Activated B cell treated with CpG ODN at 0.5 μM for 24 hours (primary cell): ENCODE measurements around the gene APBB1IP. TPM values are rescaled to one million over a fixed set of nuclear protein-coding genes. Genes with fewer than 3 reads are reported as not detected.
"Not testable (repeated sequence)": the region's sequence is repeated elsewhere in the genome, so short reads cannot be mapped to it uniquely, and the experiment has no call there.

Source experiments
- ATAC-seq: fragments of 200-7000 bp; cut with Tn5 transposase; one replicate; pipeline ENCODE4 v1.10.0; 2021; ENCODE audit warnings: low read depth, mild to moderate bottlenecking, moderate library complexity
- CTCF ChIA-PET: fragments of 350-600 bp; sonication (Branson Sonifier 250); formaldehyde crosslinking; loops from one replicate; lab custom pipeline; 2021; ENCODE audit warnings: antibody characterized with exemption; lab: Charles Lee
- POLR2A ChIA-PET: fragments of 350-600 bp; sonication (Branson Sonifier 250); formaldehyde crosslinking; loops from one replicate; lab custom pipeline; 2021; ENCODE audit warnings: antibody characterized with exemption; lab: Charles Lee
- DNase-seq: peaks from one replicate; pipeline ENCODE4 v3.0.0; 2022
- H3K27ac Mint-ChIP-seq: one replicate; pipeline ENCODE4 v1.8.0; 2020; ENCODE audit warnings: mixed read lengths
- H3K27me3 Mint-ChIP-seq: one replicate; pipeline ENCODE4 v1.8.0; 2021; ENCODE audit warnings: mixed read lengths
- H3K36me3 Mint-ChIP-seq: one replicate; pipeline ENCODE4 v1.8.0; 2021; ENCODE audit warnings: low read depth, mixed read lengths
- H3K4me1 Mint-ChIP-seq: one replicate; pipeline ENCODE4 v1.8.0; 2021; ENCODE audit warnings: mixed read lengths
- H3K4me3 Mint-ChIP-seq: one replicate; pipeline ENCODE4 v1.8.0; 2020; ENCODE audit warnings: mild to moderate bottlenecking, mixed read lengths
- H3K9me3 Mint-ChIP-seq: one replicate; pipeline ENCODE4 v1.8.0; 2020; ENCODE audit warnings: mixed read lengths
- intact Hi-C: fragments of 100-400 bp; cut with micrococcal nuclease; formaldehyde crosslinking; loops from one replicate; pipeline ENCODE4 v1.15.1; 2024
- total RNA-seq: library from RNA; stranded (reverse); gene quantifications from 2 replicates; pipeline ENCODE4 v1.2.3, GENCODE V29; 2022
- TF ChIP-seq, protein P1 (sequence below): fragments of 200-600 bp; IDR thresholded peaks from one replicate; pipeline ENCODE4 v1.8.0; 2022; ENCODE audit warnings: antibody characterized with exemption, mild to moderate bottlenecking

Gene APBB1IP
- total RNA-seq, 1 donor from 2014 or later = 85.5 TPM

- peak overlapping the region; percentile 40 for H3K4me3 Mint-ChIP-seq
- ATAC-seq (no peak), DNase-seq (no peak)
- TF ChIP-seq, protein P1, sequence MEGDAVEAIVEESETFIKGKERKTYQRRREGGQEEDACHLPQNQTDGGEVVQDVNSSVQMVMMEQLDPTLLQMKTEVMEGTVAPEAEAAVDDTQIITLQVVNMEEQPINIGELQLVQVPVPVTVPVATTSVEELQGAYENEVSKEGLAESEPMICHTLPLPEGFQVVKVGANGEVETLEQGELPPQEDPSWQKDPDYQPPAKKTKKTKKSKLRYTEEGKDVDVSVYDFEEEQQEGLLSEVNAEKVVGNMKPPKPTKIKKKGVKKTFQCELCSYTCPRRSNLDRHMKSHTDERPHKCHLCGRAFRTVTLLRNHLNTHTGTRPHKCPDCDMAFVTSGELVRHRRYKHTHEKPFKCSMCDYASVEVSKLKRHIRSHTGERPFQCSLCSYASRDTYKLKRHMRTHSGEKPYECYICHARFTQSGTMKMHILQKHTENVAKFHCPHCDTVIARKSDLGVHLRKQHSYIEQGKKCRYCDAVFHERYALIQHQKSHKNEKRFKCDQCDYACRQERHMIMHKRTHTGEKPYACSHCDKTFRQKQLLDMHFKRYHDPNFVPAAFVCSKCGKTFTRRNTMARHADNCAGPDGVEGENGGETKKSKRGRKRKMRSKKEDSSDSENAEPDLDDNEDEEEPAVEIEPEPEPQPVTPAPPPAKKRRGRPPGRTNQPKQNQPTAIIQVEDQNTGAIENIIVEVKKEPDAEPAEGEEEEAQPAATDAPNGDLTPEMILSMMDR = no peak
- intact Hi-C loops = loop anchor here (1.0 kb wide), 1 partner anchor 8 kb away; no protein-coding TSS in a partner anchor
- H3K4me1 Mint-ChIP-seq = peaks cover 86% of the 10 kb centered on the region
- H3K27me3 Mint-ChIP-seq = no peaks in the 10 kb centered on the region
- CTCF ChIA-PET = interaction anchor here (1.6 kb wide), 1 partner anchor 8 kb away, joined by 3 read pairs; no protein-coding TSS in a partner anchor
- H3K9me3 Mint-ChIP-seq = no peaks in the 10 kb centered on the region
- H3K36me3 Mint-ChIP-seq = peaks cover 46% of the 10 kb centered on the region
- POLR2A ChIA-PET = interaction anchor here (0.7 to 2.0 kb wide), 2 partner anchors 9 to 35 kb away, joined by 3 to 5 read pairs; partner anchors contain the start of gene APBB1IP
- H3K27ac Mint-ChIP-seq = peak overlapping the region; percentile 82
Observed at GRCh38 chr10:26472492-26472778, 34.3 kb downstream of the APBB1IP start.

DNA sequence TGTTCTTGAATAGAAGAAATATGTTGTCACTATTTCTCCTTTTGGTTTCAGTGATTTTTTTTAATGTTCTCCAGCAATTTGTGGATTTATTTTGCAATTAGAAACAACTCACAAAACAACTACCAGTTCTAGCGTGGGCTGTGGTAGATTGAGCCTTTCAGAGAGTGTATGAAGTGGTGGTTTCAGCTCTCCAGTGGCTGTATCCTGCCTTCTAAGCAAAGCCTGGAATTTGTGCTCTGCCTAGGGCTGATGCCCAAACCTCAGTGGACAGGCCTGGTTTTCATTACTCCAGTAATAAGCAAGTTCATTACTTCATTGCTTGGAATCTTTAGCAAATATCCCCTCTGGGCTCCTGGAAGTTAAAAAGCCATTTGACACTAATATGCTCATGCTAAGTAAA is 35.9 kb downstream of the APBB1IP start:
- intact Hi-C loops = no loop called here
- POLR2A ChIA-PET = interaction anchor here (0.7 kb wide), 1 partner anchor 10 kb away, joined by 4 read pairs; no protein-coding TSS in a partner anchor
- Mint-ChIP-seq H3K9me3 (no peaks in the 10 kb centered on the region), H3K27ac (peak overlapping the region; percentile 75), H3K36me3 (peaks cover 45% of the 10 kb centered on the region), H3K27me3 (no peaks in the 10 kb centered on the region), H3K4me3 (peak overlapping the region; percentile 11), H3K4me1 (peaks cover 85% of the 10 kb centered on the region)
- TF ChIP-seq, protein P1 = no peak
- DNase-seq (no peak), ATAC-seq (no peak)
- CTCF ChIA-PET = no interaction called here

- DNase-seq, intact Hi-C loops, H3K9me3 Mint-ChIP-seq, H3K27me3 Mint-ChIP-seq, ATAC-seq: not testable (repeated sequence)
- peak overlapping the region; percentile 19 for H3K4me3 Mint-ChIP-seq
- POLR2A ChIA-PET = interaction anchor here (0.7 to 1.7 kb wide), 3 partner anchors 28 to 680 kb away, joined by 3 to 5 read pairs (median 3); partner anchors contain the start of gene APBB1IP
- peaks cover 44% of the 10 kb centered on the region for H3K36me3 Mint-ChIP-seq
- H3K4me1 Mint-ChIP-seq = peaks cover 81% of the 10 kb centered on the region
- H3K27ac Mint-ChIP-seq = peak overlapping the region; percentile 75
- CTCF ChIA-PET = interaction anchor here (1.4 kb wide), 1 partner anchor 29 kb away, joined by 3 read pairs; no protein-coding TSS in a partner anchor
Observed at GRCh38 chr10:26474845-26475244, 36.7 kb downstream of the APBB1IP start.

GRCh38 chr10:26475386-26475785 is 37.2 kb downstream of the APBB1IP start:
- no peak for ATAC-seq
- H3K36me3 Mint-ChIP-seq = peaks cover 42% of the 10 kb centered on the region
- peaks cover 84% of the 10 kb centered on the region for H3K4me1 Mint-ChIP-seq
- H3K9me3 Mint-ChIP-seq = no peaks in the 10 kb centered on the region
- no peak for DNase-seq
- TF ChIP-seq, protein P1 = no peak
- peak overlapping the region; percentile 20 for H3K4me3 Mint-ChIP-seq
- CTCF ChIA-PET = interaction anchor here (0.6 to 1.4 kb wide), 2 partner anchors 28 to 407 kb away, joined by 3 read pairs; no protein-coding TSS in a partner anchor
- H3K27me3 Mint-ChIP-seq = no peaks in the 10 kb centered on the region
- intact Hi-C loops = no loop called here
- peak overlapping the region; percentile 75 for H3K27ac Mint-ChIP-seq
- POLR2A ChIA-PET = interaction anchor here (0.6 to 1.7 kb wide), 3 partner anchors 26 to 37 kb away, joined by 3 to 5 read pairs (median 3); partner anchors contain the start of gene APBB1IP

DNA sequence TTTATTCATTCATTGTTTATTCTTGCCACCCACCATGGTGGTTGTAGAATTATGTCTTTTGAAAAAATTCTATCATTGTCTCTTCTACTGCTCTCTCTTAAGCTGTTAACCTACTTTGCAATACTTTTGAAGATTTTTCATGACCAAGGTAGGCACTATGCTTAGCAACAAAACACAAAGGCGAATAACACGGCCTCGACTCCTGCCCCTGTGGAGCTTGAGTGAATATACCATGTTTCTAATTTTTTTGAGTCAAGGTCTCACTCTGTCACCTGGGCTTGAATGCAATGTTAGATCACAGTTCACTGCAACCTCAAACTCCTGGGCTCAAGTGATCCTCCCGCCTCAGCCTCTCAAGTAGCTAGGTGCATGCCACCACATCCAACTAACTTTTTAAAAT is 39.4 kb downstream of the APBB1IP start:
- H3K4me3 Mint-ChIP-seq = no peak overlapping the region
- ATAC-seq (no peak), DNase-seq (no peak)
- no peaks in the 10 kb centered on the region for H3K27me3 Mint-ChIP-seq
- ChIA-PET POLR2A (interaction anchor here (2.1 kb wide), 1 partner anchor 32 kb away, joined by 8 read pairs; no protein-coding TSS in a partner anchor), CTCF (no interaction called here)
- intact Hi-C loops = no loop called here
- TF ChIP-seq, protein P1 = no peak
- peaks cover 82% of the 10 kb centered on the region for H3K4me1 Mint-ChIP-seq
- H3K36me3 Mint-ChIP-seq = peaks cover 28% of the 10 kb centered on the region
- H3K9me3 Mint-ChIP-seq = no peaks in the 10 kb centered on the region
- H3K27ac Mint-ChIP-seq = peak overlapping the region; percentile 92
